Breast epithelium (tissue), 4 donors: Measurements from ENCODE around the gene UBAC1. TPM values are rescaled to one million over a fixed set of nuclear protein-coding genes. Genes with fewer than 3 reads are reported as not detected.

Experiments used
- DNase-seq, 2 donors: peaks; one replicate each; pipeline ENCODE4 v3.0.0-alpha.2; 2019; ENCODE audit warnings: low spot score in 2 of 2
- H3K27ac ChIP-seq, 2 donors: fragments of 200-600 bp; sonication (generic) in 1 of 2; one replicate each; pipeline ENCODE4 v1.5.1; 2016 to 2019; ENCODE audit warnings: mild to moderate bottlenecking in 1 of 2
- H3K27me3 ChIP-seq, 2 donors: fragments of 200-600 bp; sonication (generic) in 1 of 2; one replicate each; pipeline versions ENCODE4 v1.5.1 to v1.6.0; 2017 to 2019; ENCODE audit warnings: control low read depth in 1 of 2, mild to moderate bottlenecking in 1 of 2
- H3K36me3 ChIP-seq: fragments of 200-600 bp; one replicate; pipeline ENCODE4 v1.5.1; 2019
- H3K4me1 ChIP-seq, 2 donors: fragments of 200-600 bp; sonication (generic); one replicate each; pipeline ENCODE4 v1.5.1; 2016 to 2019; ENCODE audit warnings: control low read depth in 1 of 2
- H3K4me3 ChIP-seq, 3 donors: fragments of 200-600 bp; sonication (generic); 1 replicate in 2 of 3; 2 replicates in 1 of 3; pipeline ENCODE4 v1.5.1; 2016 to 2019; ENCODE audit warnings: mild to moderate bottlenecking in 3 of 3, moderate library complexity in 2 of 3
- H3K9me3 ChIP-seq, 2 donors: fragments of 200-600 bp; sonication (generic) in 1 of 2; one replicate each; pipeline ENCODE4 v1.5.1; 2016 to 2019; ENCODE audit warnings: control low read depth in 1 of 2
- POLR2A ChIP-seq: fragments of 450-650 bp; IDR thresholded peaks from one replicate; pipeline ENCODE4 v1.6.1; 2016; ENCODE audit warnings: antibody characterized with exemption, mild to moderate bottlenecking, moderate library complexity
- POLR2AphosphoS5 ChIP-seq, 3 donors: sonication (generic); formaldehyde crosslinking; IDR thresholded peaks; one replicate each; pipeline ENCODE4 v1.6.1; 2017; ENCODE audit warnings: antibody characterized with exemption in 3 of 3
- intact Hi-C: fragments of 100-400 bp; cut with DNase I; formaldehyde crosslinking; loops from one replicate; pipeline ENCODE4 v1.15.1; 2023; ENCODE audit warnings: low total_unique reads
- total RNA-seq, 3 donors: library from RNA; depleted of rRNA; stranded (reverse); fragments of >200 nt; gene quantifications; one replicate each; pipeline ENCODE4 v1.1.0, GENCODE V29; 2016
- TF ChIP-seq, protein P1 (sequence below), 3 donors: fragments of 450-650 bp; IDR thresholded peaks; one replicate each; pipeline ENCODE4 v1.5.1; 2016 to 2017; ENCODE audit warnings: antibody characterized with exemption in 3 of 3, mild to moderate bottlenecking in 3 of 3, moderate library complexity in 3 of 3

The UBAC1 gene
- total RNA-seq, 3 donors from 2014 or later: 39.2 to 53.0 (median 45.6) TPM

DNA sequence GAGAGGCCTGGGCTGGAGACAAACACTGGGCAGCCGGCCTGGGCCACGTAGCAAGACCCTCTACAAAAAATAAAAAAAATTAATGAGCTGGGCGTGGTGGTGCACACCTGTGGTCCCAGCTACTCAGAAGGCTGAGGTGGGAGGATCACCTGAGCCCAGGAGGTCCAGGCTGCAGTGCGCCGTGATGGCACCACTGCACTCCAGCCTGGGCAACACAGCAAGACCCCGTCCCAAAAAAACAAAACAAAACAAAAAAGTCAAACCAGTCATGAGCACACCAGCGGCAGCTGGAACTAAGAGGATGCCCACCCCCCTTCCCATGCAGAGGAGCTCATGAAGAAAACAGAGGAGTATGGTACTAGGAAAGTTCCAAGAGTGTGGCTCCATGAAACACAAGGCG, 2.2 kb upstream of the UBAC1 start:
- Histone ChIP-seq H3K27me3 (no peaks in the 10 kb centered on the region), H3K27ac (no peak overlapping the region), H3K36me3 (no peaks in the 10 kb centered on the region), H3K9me3 (no peaks in the 10 kb centered on the region), H3K4me3 (no peak overlapping the region), H3K4me1 (no peaks in the 10 kb centered on the region)
- no peak for TF ChIP-seq POLR2A
- TF ChIP-seq, protein P1, sequence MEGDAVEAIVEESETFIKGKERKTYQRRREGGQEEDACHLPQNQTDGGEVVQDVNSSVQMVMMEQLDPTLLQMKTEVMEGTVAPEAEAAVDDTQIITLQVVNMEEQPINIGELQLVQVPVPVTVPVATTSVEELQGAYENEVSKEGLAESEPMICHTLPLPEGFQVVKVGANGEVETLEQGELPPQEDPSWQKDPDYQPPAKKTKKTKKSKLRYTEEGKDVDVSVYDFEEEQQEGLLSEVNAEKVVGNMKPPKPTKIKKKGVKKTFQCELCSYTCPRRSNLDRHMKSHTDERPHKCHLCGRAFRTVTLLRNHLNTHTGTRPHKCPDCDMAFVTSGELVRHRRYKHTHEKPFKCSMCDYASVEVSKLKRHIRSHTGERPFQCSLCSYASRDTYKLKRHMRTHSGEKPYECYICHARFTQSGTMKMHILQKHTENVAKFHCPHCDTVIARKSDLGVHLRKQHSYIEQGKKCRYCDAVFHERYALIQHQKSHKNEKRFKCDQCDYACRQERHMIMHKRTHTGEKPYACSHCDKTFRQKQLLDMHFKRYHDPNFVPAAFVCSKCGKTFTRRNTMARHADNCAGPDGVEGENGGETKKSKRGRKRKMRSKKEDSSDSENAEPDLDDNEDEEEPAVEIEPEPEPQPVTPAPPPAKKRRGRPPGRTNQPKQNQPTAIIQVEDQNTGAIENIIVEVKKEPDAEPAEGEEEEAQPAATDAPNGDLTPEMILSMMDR (IDR thresholded peaks at IDR 0.05): no peak
- TF ChIP-seq POLR2AphosphoS5 (IDR thresholded peaks at IDR 0.05): no peak
- no peak for DNase-seq
- intact Hi-C loops: no loop called here

DNA sequence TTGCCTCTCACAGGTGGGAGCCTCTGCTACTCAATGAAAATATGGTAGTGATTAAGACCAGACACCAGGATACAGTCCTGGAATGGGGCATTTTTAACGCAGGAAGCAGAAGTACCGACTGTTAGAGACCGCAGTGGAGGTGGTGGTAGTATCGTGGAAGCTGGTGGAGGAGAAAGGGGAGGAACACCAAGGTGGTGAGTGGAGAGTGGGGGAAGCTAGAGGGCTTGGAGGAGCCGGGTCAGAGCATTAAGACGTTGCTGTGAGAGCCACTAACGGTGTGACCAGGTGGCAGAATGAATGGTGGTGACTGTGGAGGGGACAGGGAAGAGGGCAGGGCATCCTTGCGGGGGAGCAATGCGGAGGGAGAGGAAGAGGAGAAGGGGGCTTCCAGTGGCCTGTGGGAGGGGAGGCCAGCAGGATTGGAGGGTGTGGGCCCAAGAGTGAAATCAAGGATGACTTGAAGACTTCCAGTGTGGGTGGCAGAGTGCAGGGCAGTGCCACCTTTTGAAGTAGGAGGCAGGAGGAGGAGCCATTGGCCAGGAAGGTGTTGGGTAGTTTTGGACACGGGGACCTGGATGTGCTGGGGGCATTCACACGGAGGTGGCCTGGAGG, 1.6 kb upstream of the UBAC1 start:
- Histone ChIP-seq H3K4me1 (no peaks in the 10 kb centered on the region), H3K4me3 (no peak overlapping the region), H3K27me3 (no peaks in the 10 kb centered on the region), H3K27ac (no peak overlapping the region), H3K9me3 (no peaks in the 10 kb centered on the region), H3K36me3 (no peaks in the 10 kb centered on the region)
- no peak for DNase-seq
- TF ChIP-seq POLR2A (no peak), POLR2AphosphoS5 (IDR thresholded peaks at IDR 0.05) (no peak)
- TF ChIP-seq, protein P1 (IDR thresholded peaks at IDR 0.05): no peak
- intact Hi-C loops: no loop called here

DNA sequence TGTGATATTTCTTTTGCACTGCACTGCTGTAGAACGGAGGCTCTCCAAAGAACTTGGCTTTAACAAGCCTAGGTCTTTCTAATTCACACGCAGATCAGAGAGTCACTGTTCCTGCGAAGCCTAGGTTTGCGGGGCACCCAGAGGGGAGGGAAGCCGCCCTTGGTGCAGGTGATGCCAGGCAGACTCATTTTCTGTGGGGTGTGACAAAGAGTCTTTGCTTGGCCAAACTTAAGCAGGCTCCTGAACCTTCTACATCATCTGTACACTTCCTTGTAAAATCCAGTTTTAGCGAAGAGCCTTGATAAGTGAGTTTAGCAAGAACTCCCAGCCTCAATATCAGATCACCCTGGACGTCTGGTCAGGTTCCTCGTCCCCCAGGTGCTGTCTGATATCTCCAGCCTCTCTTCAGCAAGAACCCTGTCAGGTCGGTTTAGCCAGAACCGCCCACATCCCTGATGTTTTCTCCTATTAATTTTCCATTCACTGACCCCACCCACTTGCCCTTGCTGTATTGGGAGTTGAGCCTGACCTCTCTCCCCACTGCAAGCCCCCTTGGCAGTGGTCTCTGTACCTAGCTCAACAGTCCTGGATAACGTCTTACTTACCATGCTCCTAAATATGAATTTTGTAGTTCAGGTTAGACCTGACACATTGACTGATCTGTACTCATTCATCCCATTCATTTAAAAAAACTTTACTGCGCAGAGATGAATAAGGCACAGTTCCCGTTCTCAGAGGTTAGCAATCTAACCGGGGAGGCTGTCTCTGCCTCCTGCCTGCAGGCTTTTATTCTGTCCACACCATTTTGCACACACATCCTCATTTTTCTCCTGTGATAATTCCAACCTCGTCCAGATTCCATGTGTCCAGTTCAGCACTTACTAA, 880 bp upstream of the UBAC1 start:
- Histone ChIP-seq H3K27ac (no peak overlapping the region), H3K4me3 (peak overlapping the region in 1 of 3 donors; percentile 82), H3K4me1 (no peaks in the 10 kb centered on the region), H3K9me3 (no peaks in the 10 kb centered on the region), H3K36me3 (no peaks in the 10 kb centered on the region), H3K27me3 (no peaks in the 10 kb centered on the region)
- TF ChIP-seq POLR2AphosphoS5 (IDR thresholded peaks at IDR 0.05): no peak
- TF ChIP-seq, protein P1 (IDR thresholded peaks at IDR 0.05): no peak
- TF ChIP-seq POLR2A: no peak
- intact Hi-C loops: no loop called here
- DNase-seq: no peak

DNA sequence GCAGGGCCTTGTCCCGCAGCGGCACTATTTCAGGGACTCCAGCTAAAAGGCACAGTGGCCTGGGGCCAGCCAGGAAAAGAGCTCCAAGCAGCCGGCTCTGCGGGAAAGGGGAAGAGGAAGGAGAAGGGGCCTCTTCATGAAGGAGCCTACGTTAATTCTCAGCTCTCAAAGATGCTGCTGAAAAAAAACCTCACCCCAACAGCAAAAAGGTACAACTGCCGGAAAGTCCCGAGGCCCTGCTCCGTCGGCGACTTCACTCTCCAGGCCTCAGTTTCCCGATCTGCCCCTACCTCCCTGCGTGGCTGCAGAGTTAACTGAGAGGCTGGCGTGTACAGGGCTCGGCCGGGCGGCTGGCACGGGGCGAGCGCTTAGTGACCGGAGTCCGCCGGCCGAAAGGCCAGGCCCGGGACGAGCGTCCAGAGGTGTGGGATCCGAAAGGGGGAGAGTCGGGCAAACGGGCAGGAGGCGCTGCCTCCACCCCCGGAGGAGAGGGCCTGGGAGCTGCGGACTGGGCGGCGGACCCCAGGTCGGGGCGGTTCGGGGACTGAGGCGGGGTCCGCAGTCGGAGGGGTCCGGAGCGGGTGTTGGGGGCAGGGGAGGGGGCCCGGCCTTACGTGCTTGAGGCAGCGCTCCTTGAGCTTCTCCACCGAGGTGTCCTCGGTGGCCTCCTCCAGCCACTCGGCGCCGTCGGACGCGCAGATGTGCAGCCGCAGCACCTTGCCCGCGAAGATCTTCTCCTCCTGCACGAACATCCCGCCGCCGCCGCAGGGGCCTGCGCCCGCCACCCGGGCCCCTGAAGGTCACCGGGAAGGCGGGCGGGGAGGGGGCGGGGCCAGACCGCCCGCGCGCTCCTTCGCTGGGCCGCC, 529 bp downstream of the UBAC1 start:
- peak overlapping the region; percentile 82 to 94 (median 83) for H3K4me3 ChIP-seq
- no peaks in the 10 kb centered on the region for H3K36me3 ChIP-seq
- TF ChIP-seq, protein P1 (IDR thresholded peaks at IDR 0.05): no peak
- TF ChIP-seq POLR2A (no peak), POLR2AphosphoS5 (IDR thresholded peaks at IDR 0.05) (no peak)
- no peaks in the 10 kb centered on the region for H3K27me3 ChIP-seq
- no peaks in the 10 kb centered on the region for H3K4me1 ChIP-seq
- no peak for DNase-seq
- no peaks in the 10 kb centered on the region for H3K9me3 ChIP-seq
- peak overlapping the region; percentile 76 to 90 for H3K27ac ChIP-seq
- intact Hi-C loops: no loop called here
